A673 (cell line): ENCODE measurements around the gene PNMA5.

Experiments
- EZH2 ChIP-seq: fragments of 200-600 bp; sonication (generic); IDR thresholded peaks from 2 replicates; pipeline ENCODE4 v1.6.1; 2017; ENCODE audit warnings: borderline replicate concordance, low read depth, mild to moderate bottlenecking, mixed read lengths, antibody characterized with exemption, low read length; ENCODE audit not compliant: poor library complexity, severe bottlenecking
- TF ChIP-seq, protein P1 (sequence below): fragments of 300-800, 200-600 bp; sonication (generic); conservative IDR thresholded peaks from 2 replicates; pipeline ENCODE4 v1.5.1; 2017; ENCODE audit warnings: low read depth, mild to moderate bottlenecking, antibody characterized with exemption, low read length, moderate library complexity, mixed read lengths

DNA sequence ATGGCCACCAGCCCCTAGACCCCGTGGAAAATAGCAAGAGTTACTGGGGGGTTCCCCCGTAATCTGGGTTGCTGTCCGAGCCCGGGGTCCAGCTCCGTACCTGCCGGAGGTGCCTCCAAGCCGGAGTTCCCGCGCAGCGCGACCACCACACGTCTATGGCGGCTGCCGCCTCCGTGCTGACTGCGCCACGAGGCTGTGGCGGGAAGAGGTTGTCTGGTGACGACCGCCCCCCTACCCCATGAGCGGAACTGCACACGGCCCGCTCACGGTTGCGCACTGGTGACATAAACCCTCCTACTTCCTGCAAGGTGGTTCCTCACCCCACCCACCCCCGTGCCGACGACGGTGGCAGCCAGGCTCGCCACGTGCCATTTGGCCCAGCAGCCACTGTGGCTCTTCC is at the start of gene PNMA5:
- no peak for TF ChIP-seq EZH2
- TF ChIP-seq, protein P1, sequence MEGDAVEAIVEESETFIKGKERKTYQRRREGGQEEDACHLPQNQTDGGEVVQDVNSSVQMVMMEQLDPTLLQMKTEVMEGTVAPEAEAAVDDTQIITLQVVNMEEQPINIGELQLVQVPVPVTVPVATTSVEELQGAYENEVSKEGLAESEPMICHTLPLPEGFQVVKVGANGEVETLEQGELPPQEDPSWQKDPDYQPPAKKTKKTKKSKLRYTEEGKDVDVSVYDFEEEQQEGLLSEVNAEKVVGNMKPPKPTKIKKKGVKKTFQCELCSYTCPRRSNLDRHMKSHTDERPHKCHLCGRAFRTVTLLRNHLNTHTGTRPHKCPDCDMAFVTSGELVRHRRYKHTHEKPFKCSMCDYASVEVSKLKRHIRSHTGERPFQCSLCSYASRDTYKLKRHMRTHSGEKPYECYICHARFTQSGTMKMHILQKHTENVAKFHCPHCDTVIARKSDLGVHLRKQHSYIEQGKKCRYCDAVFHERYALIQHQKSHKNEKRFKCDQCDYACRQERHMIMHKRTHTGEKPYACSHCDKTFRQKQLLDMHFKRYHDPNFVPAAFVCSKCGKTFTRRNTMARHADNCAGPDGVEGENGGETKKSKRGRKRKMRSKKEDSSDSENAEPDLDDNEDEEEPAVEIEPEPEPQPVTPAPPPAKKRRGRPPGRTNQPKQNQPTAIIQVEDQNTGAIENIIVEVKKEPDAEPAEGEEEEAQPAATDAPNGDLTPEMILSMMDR, result no peak
